ENCODE results near the gene PMIS2. TPM values are rescaled to one million over a fixed set of nuclear protein-coding genes. Genes with fewer than 3 reads are reported as not detected.

Gene PMIS2
- total and polyA plus RNA-seq, 2 of the 8 experiments (the other 6 are each of a cell fraction or from before 2014, with no cell fraction given): not detected

DNA sequence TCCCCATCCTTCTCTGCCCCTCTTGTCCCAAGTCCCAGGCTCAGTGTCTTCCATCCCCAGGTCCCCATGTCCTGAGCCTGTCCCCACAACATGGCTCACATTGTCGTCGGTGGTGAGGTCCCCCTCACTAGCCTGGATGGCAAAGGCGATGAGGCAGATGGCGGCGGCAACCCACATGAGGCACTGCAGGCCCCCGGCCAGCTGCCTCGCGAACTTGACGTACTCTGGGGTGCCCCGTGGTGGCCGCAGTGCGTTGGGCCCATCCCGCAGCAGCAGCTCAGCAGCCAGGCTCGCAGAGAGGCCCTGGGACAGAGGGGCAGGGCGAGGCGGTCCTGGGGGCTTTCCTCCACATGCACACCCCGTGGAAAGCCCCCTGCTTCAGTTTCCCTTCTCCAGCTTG, 23.6 kb upstream of the PMIS2 start:
- Histone ChIP-seq H3K36me3 (ENCODE audit: control insufficient read depth in 2 of 4, insufficient read depth in 4 of 4, low read length in 3 of 4) (no peaks in the 10 kb centered on the region), H3K4me2 (ENCODE audit: insufficient read depth in 1 of 2, low read depth in 2 of 2, low read length in 2 of 2) (no peak overlapping the region), H3K23me2 (ENCODE audit: low read depth, low read length) (peaks cover 4% of the 10 kb centered on the region; the same call in 1 of the 2 replicates), H2BK20ac (ENCODE audit: low read length) (no peak overlapping the region), H3K9ac (replicated peaks in 1 of 4; ENCODE audit: extremely low read depth in 1 of 4, low read depth in 3 of 4, low read length in 3 of 4) (no peak overlapping the region), H2AK5ac (ENCODE audit: low read depth, low read length) (no peak overlapping the region), H3K9me3 (ENCODE audit: insufficient read depth in 2 of 2, low read depth in 1 of 2, low read length in 1 of 2) (no peaks in the 10 kb centered on the region; a peak in 1 of 4 replicates), H2BK15ac (ENCODE audit: low read length) (peak overlapping the region; percentile 40; the same call in 1 of the 2 replicates), H3K4me1 (replicated peaks in 1 of 4; ENCODE audit: control insufficient read depth in 3 of 4, insufficient read depth in 4 of 4, low read length in 3 of 4) (peaks cover 0 to 6% (median 4%) of the 10 kb centered on the region in 4 experiments; a peak in 3 of 7 replicates), H3K27me3 (replicated peaks in 1 of 4; ENCODE audit: control insufficient read depth in 3 of 4, extremely low read depth in 1 of 4, insufficient read depth in 3 of 4, low read length in 3 of 4) (peaks cover 0 to 16% (median 9%) of the 10 kb centered on the region in 4 experiments; a peak in 5 of 7 replicates), H2BK120ac (replicated peaks; ENCODE audit: low read depth, low read length) (no peak overlapping the region), H2BK12ac (ENCODE audit: low read depth, low read length) (no peak overlapping the region; the same call in 1 of the 2 replicates), H3K79me1 (ENCODE audit: low read depth, low read length) (no peaks in the 10 kb centered on the region), H3K4me3 (ENCODE audit: extremely low read depth in 1 of 4, insufficient read depth in 2 of 4, low read depth in 3 of 4, low read length in 4 of 4) (no peak overlapping the region), H3K14ac (ENCODE audit: insufficient read length) (no peak overlapping the region), H3K18ac (ENCODE audit: extremely low read depth, low read length) (no peak overlapping the region), H4K20me1 (replicated peaks in 1 of 2; ENCODE audit: control insufficient read depth in 1 of 2, insufficient read depth in 2 of 2, low read length in 2 of 2) (peaks cover 7 to 8% of the 10 kb centered on the region in 2 experiments), H2AFZ (ENCODE audit: low read length) (no peak overlapping the region), H3K79me2 (ENCODE audit: control insufficient read depth in 1 of 2, insufficient read depth in 2 of 2, low read length in 2 of 2) (no peaks in the 10 kb centered on the region), H3K27ac (ENCODE audit: low read depth, low read length) (no peak overlapping the region), H4K8ac (ENCODE audit: extremely low read depth, insufficient read depth, low read length) (no peak overlapping the region; the same call in 1 of the 2 replicates), H3K23ac (ENCODE audit: insufficient read length) (no peak overlapping the region), H4K5ac (ENCODE audit: insufficient read length, low read depth, low read length) (no peak overlapping the region), H2BK5ac (ENCODE audit: low read depth, low read length) (no peak overlapping the region), H4K91ac (replicated peaks; ENCODE audit: insufficient read length, low read length) (no peak overlapping the region), H3K56ac (replicated peaks; ENCODE audit: insufficient read length, low read depth, low read length) (no peak overlapping the region), H3K4ac (replicated peaks; ENCODE audit: insufficient read length, low read depth, low read length) (no peak overlapping the region)
- no peak for FAIRE-seq
- DNase-seq (ENCODE audit: low read depth in 1 of 2, low spot score in 2 of 2): no peak
- 74% methylated on average over 16 of the region's 17 CpGs; no CpG with 5 or more reads in 1 of the 2 experiments for WGBS, 2 experiments (ENCODE audit: extremely low coverage in 1 of 2, insufficient coverage in 1 of 2, insufficient read length in 1 of 2, insufficient replicate concordance in 2 of 2, low coverage in 1 of 2, low lambda C conversion rate in 2 of 2, missing lambda C conversion rate in 1 of 2)
- ChIA-PET POLR2A (ENCODE audit: partially characterized antibody) (interaction anchor here (1.6 kb wide), 1 partner anchor 80 kb away, joined by 5 read pairs; no protein-coding TSS in a partner anchor), CTCF (ENCODE audit: partially characterized antibody) (interaction anchor here (0.7 to 3.1 kb wide), 3 partner anchors 29 to 130 kb away, joined by 3 to 19 read pairs (median 3); no protein-coding TSS in a partner anchor)
- TF ChIP-seq CTCF (IDR thresholded peaks at IDR 0.05; ENCODE audit: control extremely low read depth in 1 of 3, insufficient read depth in 1 of 3, low read depth in 1 of 3, low read length in 3 of 3) (peak in 1 of 3 experiments; percentile 2; a peak in 1 of 4 replicates), SIN3A (conservative IDR thresholded peaks at IDR 0.05 in 1 of 2, IDR thresholded peaks at IDR 0.05 in 1 of 2; ENCODE audit: low read depth in 1 of 2, low read length in 2 of 2) (no peak), SP4 (IDR thresholded peaks at IDR 0.05; ENCODE audit: low read length) (no peak)
